Caco-2 (cell line): ENCODE data around the gene CCDC30. TPM values are rescaled to one million over a fixed set of nuclear protein-coding genes. Genes with fewer than 3 reads are reported as not detected.

Source experiments
- BruUV-seq: library from RNA; stranded (reverse); fragments of 400-500 nt; replicated peaks from 2 replicates; lab custom pipeline; 2021; lab: Mats Ljungman, UMichigan
- CTCF ChIA-PET: fragments of 300-600 bp; sonication (Branson Sonifier 250); formaldehyde crosslinking; loops from one replicate; lab custom pipeline; 2022; ENCODE audit warnings: antibody characterized with exemption; lab: Charles Lee
- POLR2A ChIA-PET: fragments of 300-600 bp; sonication (Branson Sonifier 250); formaldehyde crosslinking; loops from one replicate; lab custom pipeline; 2022; ENCODE audit warnings: antibody characterized with exemption; lab: Charles Lee
- DNase-seq, 2 experiments: peaks; one replicate each; pipeline versions ENCODE4 v3.0.0 to v3.0.0-alpha.2; 2020 to 2022
- H3K27me3 ChIP-seq: replicated peaks from 2 replicates; pipeline ENCODE4 v1.6.0; 2011; ENCODE audit warnings: low read length; ENCODE audit not compliant: control insufficient read depth, insufficient read depth
- H3K36me3 ChIP-seq: 2 replicates; pipeline ENCODE4 v1.5.1; 2011; ENCODE audit warnings: low read length; ENCODE audit not compliant: control insufficient read depth, insufficient read depth
- H3K4me1 ChIP-seq: fragments of 250-450 bp; sonication (Bioruptor Pico); 2 replicates; pipeline ENCODE4 v1.5.1; 2020; ENCODE audit warnings: mild to moderate bottlenecking
- H3K4me3 ChIP-seq: 2 replicates; pipeline ENCODE4 v1.5.1; 2011; ENCODE audit warnings: low read depth, mild to moderate bottlenecking, control low read depth, low read length
- H3K9me3 ChIP-seq: fragments of 250-450 bp; sonication (Bioruptor Pico); 2 replicates; pipeline ENCODE4 v1.5.1; 2020; ENCODE audit warnings: mild to moderate bottlenecking, moderate library complexity
- H3K27ac Mint-ChIP-seq: one replicate; pipeline ENCODE4 v1.8.0; 2022; ENCODE audit warnings: mixed read lengths; ENCODE audit not compliant: unreplicated experiment
- H3K27me3 Mint-ChIP-seq: one replicate; pipeline ENCODE4 v1.8.0; 2022; ENCODE audit warnings: mixed read lengths; ENCODE audit not compliant: insufficient read depth, unreplicated experiment
- H3K36me3 Mint-ChIP-seq: one replicate; pipeline ENCODE4 v1.8.0; 2022; ENCODE audit warnings: mild to moderate bottlenecking, mixed read lengths; ENCODE audit not compliant: insufficient read depth, unreplicated experiment
- H3K4me1 Mint-ChIP-seq: one replicate; pipeline ENCODE4 v1.8.0; 2022; ENCODE audit warnings: low read depth, mixed read lengths; ENCODE audit not compliant: unreplicated experiment
- H3K4me3 Mint-ChIP-seq: one replicate; pipeline ENCODE4 v1.8.0; 2022; ENCODE audit warnings: mild to moderate bottlenecking, moderate library complexity, mixed read lengths; ENCODE audit not compliant: unreplicated experiment
- H3K9me3 Mint-ChIP-seq: one replicate; pipeline ENCODE4 v1.8.0; 2022; ENCODE audit warnings: mixed read lengths; ENCODE audit not compliant: unreplicated experiment
- CTCF ChIP-seq, 2 experiments: fragments of 200-600 bp in 1 of 2; IDR thresholded peaks; 1 replicate in 1 of 2; 2 replicates in 1 of 2; pipeline versions ENCODE4 v1.5.1 to v1.8.0; 2011 to 2022; ENCODE audit warnings: antibody characterized with exemption in 1 of 2, control low read depth in 1 of 2, inconsistent platforms in 1 of 2, low read depth in 1 of 2, low read length in 1 of 2, mild to moderate bottlenecking in 1 of 2, moderate library complexity in 1 of 2; ENCODE audit not compliant: insufficient read depth in 1 of 2, severe bottlenecking in 1 of 2, unreplicated experiment in 1 of 2
- intact Hi-C: fragments of 100-400 bp; cut with micrococcal nuclease; formaldehyde crosslinking; loops from one replicate; pipeline ENCODE4 v1.10.0; 2022; ENCODE audit not compliant: unreplicated experiment
- total RNA-seq: library from RNA; stranded (reverse); gene quantifications from 2 replicates; pipeline ENCODE4 v1.2.3, GENCODE V29; 2022

CCDC30 gene
- total RNA-seq, 1 experiment from 2014 or later, result 1.3 TPM

GRCh38 chr1:42660907-42661500 is 197.9 kb downstream of the CCDC30 start:
- BruUV-seq, result no TSS peak
- ChIA-PET CTCF (no interaction called here), POLR2A (no interaction called here)
- H3K36me3 ChIP-seq, result peaks cover 1% of the 10 kb centered on the region; the same call in 1 of the 2 replicates
- Mint-ChIP-seq H3K4me3 (no peak overlapping the region), H3K4me1 (peaks cover 6% of the 10 kb centered on the region), H3K36me3 (peaks cover 39% of the 10 kb centered on the region), H3K9me3 (no peaks in the 10 kb centered on the region), H3K27ac (no peak overlapping the region), H3K27me3 (no peaks in the 10 kb centered on the region)
- H3K27me3 ChIP-seq, result no peaks in the 10 kb centered on the region
- TF ChIP-seq CTCF (IDR thresholded peaks at IDR 0.05; ENCODE audit: insufficient read depth in 1 of 2, low read depth in 1 of 2, low read length in 1 of 2, severe bottlenecking in 1 of 2, unreplicated experiment in 1 of 2), result no peak
- no peaks in the 10 kb centered on the region for H3K9me3 ChIP-seq
- peaks cover 4% of the 10 kb centered on the region; the same call in 1 of the 2 replicates for H3K4me1 ChIP-seq
- H3K4me3 ChIP-seq, result no peak overlapping the region
- intact Hi-C loops, result no loop called here
- no peak for DNase-seq

GRCh38 chr1:42669936-42670335 is 206.8 kb downstream of the CCDC30 start:
- ChIA-PET CTCF (interaction anchor here (0.9 kb wide), 1 partner anchor 9 kb away, joined by 3 read pairs; no protein-coding TSS in a partner anchor), POLR2A (interaction anchor here (0.7 to 1.0 kb wide), 2 partner anchors 12 kb away, joined by 3 to 4 read pairs; no protein-coding TSS in a partner anchor)
- H3K4me3 Mint-ChIP-seq, result no peak overlapping the region
- peaks cover 42% of the 10 kb centered on the region for H3K36me3 Mint-ChIP-seq
- Histone ChIP-seq H3K4me1 (no peaks in the 10 kb centered on the region), H3K9me3 (no peaks in the 10 kb centered on the region), H3K27me3 (no peaks in the 10 kb centered on the region), H3K36me3 (peaks cover 2% of the 10 kb centered on the region; the same call in 1 of the 2 replicates), H3K4me3 (no peak overlapping the region)
- peak overlapping the region; percentile 39 for H3K27ac Mint-ChIP-seq
- no peaks in the 10 kb centered on the region for H3K27me3 Mint-ChIP-seq
- intact Hi-C loops, result no loop called here
- no TSS peak for BruUV-seq
- peaks cover 7% of the 10 kb centered on the region for H3K4me1 Mint-ChIP-seq
- DNase-seq, result peak in 1 of 2 experiments; percentile 32
- TF ChIP-seq CTCF (IDR thresholded peaks at IDR 0.05; ENCODE audit: insufficient read depth in 1 of 2, low read depth in 1 of 2, low read length in 1 of 2, severe bottlenecking in 1 of 2, unreplicated experiment in 1 of 2), result no peak
- H3K9me3 Mint-ChIP-seq, result no peaks in the 10 kb centered on the region

DNA sequence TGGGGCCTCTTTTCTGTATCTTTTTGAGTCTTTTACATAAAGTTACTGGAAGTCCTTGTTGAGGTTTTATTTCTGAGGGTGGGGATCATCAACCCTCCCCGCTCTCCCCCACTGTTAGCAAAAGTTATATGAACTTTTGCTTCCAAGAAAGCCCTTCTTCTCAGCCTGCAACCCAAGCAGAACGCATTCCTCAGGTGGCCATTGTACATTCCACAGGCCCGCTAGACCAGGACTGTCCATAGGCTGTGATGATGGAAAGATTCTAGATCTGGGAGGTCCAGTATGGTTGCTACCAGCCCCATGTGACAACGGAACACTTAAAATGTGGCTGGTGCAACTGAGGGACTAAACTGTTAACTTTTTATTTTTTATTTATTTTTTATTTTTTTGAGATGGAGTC is 207.3 kb downstream of the CCDC30 start:
- Histone ChIP-seq H3K9me3 (no peaks in the 10 kb centered on the region), H3K36me3 (peaks cover 2% of the 10 kb centered on the region; the same call in 1 of the 2 replicates), H3K27me3 (no peaks in the 10 kb centered on the region), H3K4me1 (no peaks in the 10 kb centered on the region), H3K4me3 (no peak overlapping the region)
- ChIA-PET POLR2A (interaction anchor here (1.0 to 1.8 kb wide), 2 partner anchors 12 to 13 kb away, joined by 4 to 6 read pairs; partner anchors contain the start of gene YBX1), CTCF (interaction anchor here (0.9 kb wide), 1 partner anchor 8 kb away, joined by 3 read pairs; no protein-coding TSS in a partner anchor)
- H3K27ac Mint-ChIP-seq, result peak overlapping the region; percentile 39
- BruUV-seq, result TSS peak; percentile 31
- intact Hi-C loops, result no loop called here
- H3K27me3 Mint-ChIP-seq, result no peaks in the 10 kb centered on the region
- DNase-seq, result no peak
- H3K4me1 Mint-ChIP-seq, result peaks cover 7% of the 10 kb centered on the region
- H3K36me3 Mint-ChIP-seq, result peaks cover 41% of the 10 kb centered on the region
- H3K9me3 Mint-ChIP-seq, result no peaks in the 10 kb centered on the region
- H3K4me3 Mint-ChIP-seq, result no peak overlapping the region
- TF ChIP-seq CTCF (IDR thresholded peaks at IDR 0.05; ENCODE audit: insufficient read depth in 1 of 2, low read depth in 1 of 2, low read length in 1 of 2, severe bottlenecking in 1 of 2, unreplicated experiment in 1 of 2), result no peak
